Mesendoderm (in vitro differentiated cells): ENCODE measurements around the gene EPOP.
"Not testable (repeated sequence)": the region's sequence is repeated elsewhere in the genome, so short reads cannot be mapped to it uniquely, and the experiment has no call there.

ENCODE experiments used
- DNase-seq: peaks from one replicate; pipeline ENCODE4 v3.0.0; 2013
- H2AK5ac ChIP-seq: 2 replicates; pipeline ENCODE4 v1.6.1; 2013; ENCODE audit warnings: low read length, inconsistent platforms
- H2BK120ac ChIP-seq: 2 replicates; pipeline ENCODE4 v1.6.1; 2013; ENCODE audit warnings: low read depth, mild to moderate bottlenecking, low read length, moderate library complexity, mixed read lengths
- H2BK15ac ChIP-seq: replicated peaks from 2 replicates; pipeline ENCODE4 v1.6.1; 2013; ENCODE audit warnings: low read depth, mild to moderate bottlenecking, moderate library complexity
- H2BK5ac ChIP-seq: 2 replicates; pipeline ENCODE4 v1.6.1; 2013; ENCODE audit warnings: low read length, inconsistent platforms
- H3K18ac ChIP-seq: 2 replicates; pipeline ENCODE4 v1.6.1; 2013; ENCODE audit warnings: mild to moderate bottlenecking, low read length, mixed read lengths
- H3K23ac ChIP-seq: one replicate; pipeline ENCODE4 v1.6.1; 2013; ENCODE audit warnings: low read length
- H3K27ac ChIP-seq: 2 replicates; pipeline ENCODE4 v1.5.1; 2013; ENCODE audit warnings: low read depth, mild to moderate bottlenecking, inconsistent platforms, low read length, moderate library complexity
- H3K27me3 ChIP-seq: 2 replicates; pipeline ENCODE4 v1.6.1; 2013; ENCODE audit warnings: low read length, control low read depth, mild to moderate bottlenecking, inconsistent platforms; ENCODE audit not compliant: insufficient read depth, poor library complexity
- H3K36me3 ChIP-seq: 2 replicates; pipeline ENCODE4 v1.6.1; 2013; ENCODE audit warnings: low read length, inconsistent platforms; ENCODE audit not compliant: control insufficient read depth, insufficient read depth
- H3K4ac ChIP-seq: one replicate; pipeline ENCODE4 v1.6.1; 2013; ENCODE audit warnings: low read depth, mild to moderate bottlenecking, low read length, moderate library complexity
- H3K4me1 ChIP-seq: 2 replicates; pipeline ENCODE4 v1.6.1; 2013; ENCODE audit warnings: low read depth, low read length, inconsistent platforms; ENCODE audit not compliant: control insufficient read depth
- H3K4me2 ChIP-seq: 2 replicates; pipeline ENCODE4 v1.6.1; 2013; ENCODE audit warnings: low read length
- H3K4me3 ChIP-seq: 2 replicates; pipeline ENCODE4 v1.5.1; 2013; ENCODE audit warnings: mild to moderate bottlenecking, low read length
- H3K56ac ChIP-seq: one replicate; pipeline ENCODE4 v1.6.1; 2013; ENCODE audit warnings: low read length
- H3K79me1 ChIP-seq: 2 replicates; pipeline ENCODE4 v1.6.1; 2013; ENCODE audit warnings: low read length, inconsistent platforms
- H3K79me2 ChIP-seq: 2 replicates; pipeline ENCODE4 v1.6.1; 2013; ENCODE audit warnings: mild to moderate bottlenecking, low read length; ENCODE audit not compliant: control insufficient read depth, insufficient read depth
- H3K9ac ChIP-seq: 2 replicates; pipeline ENCODE4 v1.6.1; 2013; ENCODE audit warnings: low read length, inconsistent platforms
- H4K5ac ChIP-seq: one replicate; pipeline ENCODE4 v1.6.1; 2013; ENCODE audit warnings: low read length
- H4K8ac ChIP-seq: one replicate; pipeline ENCODE4 v1.6.1; 2013; ENCODE audit warnings: low read depth, mild to moderate bottlenecking, control low read depth, low read length, moderate library complexity
- WGBS: extraction: QIAGEN DNeasy Blood & Tissue Kit; methylation state at CpG from one replicate; pipeline ENCODE4 v1.1.7; 2013; ENCODE audit warnings: low lambda C conversion rate, missing lambda C conversion rate; ENCODE audit not compliant: insufficient coverage; ENCODE audit errors: extremely low coverage; 5-methylcytosine and 5-hydroxymethylcytosine counted together

The EPOP gene

GRCh38 chr17:38653230-38653629 lies 21.5 kb downstream of the EPOP start:
- no peak overlapping the region for H2BK15ac ChIP-seq
- no peak overlapping the region for H4K5ac ChIP-seq
- no peak overlapping the region for H2BK120ac ChIP-seq
- no peak overlapping the region for H3K23ac ChIP-seq
- H3K79me1 ChIP-seq: no peaks in the 10 kb centered on the region
- H4K8ac ChIP-seq: no peak overlapping the region
- H2AK5ac ChIP-seq: no peak overlapping the region
- H3K4me1 ChIP-seq: no peaks in the 10 kb centered on the region
- H3K27me3 ChIP-seq: no peaks in the 10 kb centered on the region
- no peak overlapping the region for H3K9ac ChIP-seq
- no peak overlapping the region for H3K18ac ChIP-seq
- H3K4ac ChIP-seq: no peak overlapping the region
- H3K36me3 ChIP-seq: no peaks in the 10 kb centered on the region
- no peak overlapping the region for H2BK5ac ChIP-seq
- H3K56ac ChIP-seq: no peak overlapping the region
- H3K79me2 ChIP-seq: no peaks in the 10 kb centered on the region
- no peak overlapping the region for H3K4me3 ChIP-seq
- no peak for DNase-seq
- no peak overlapping the region for H3K4me2 ChIP-seq
- no peak overlapping the region for H3K27ac ChIP-seq
- no CpG with 5 or more reads among the region's 1 CpG for WGBS

- not testable (repeated sequence) for H3K27ac ChIP-seq, H2BK120ac ChIP-seq, H3K79me1 ChIP-seq, H2AK5ac ChIP-seq, H3K4me2 ChIP-seq, H4K8ac ChIP-seq, H3K79me2 ChIP-seq, H3K4me1 ChIP-seq, H3K27me3 ChIP-seq, H4K5ac ChIP-seq, H2BK15ac ChIP-seq, DNase-seq, H2BK5ac ChIP-seq, H3K4me3 ChIP-seq, H3K4ac ChIP-seq, H3K36me3 ChIP-seq, H3K23ac ChIP-seq, H3K9ac ChIP-seq, H3K56ac ChIP-seq, H3K18ac ChIP-seq
- no CpG with 5 or more reads among the region's 11 CpGs for WGBS
Measured at GRCh38 chr17:38650653-38651173, 24.0 kb downstream of the EPOP start.

- H2BK15ac ChIP-seq: no peak overlapping the region
- H2BK120ac ChIP-seq: no peak overlapping the region
- WGBS: no CpG with 5 or more reads among the region's 4 CpGs
- H3K18ac ChIP-seq: no peak overlapping the region
- H4K8ac ChIP-seq: no peak overlapping the region
- no peak overlapping the region for H3K9ac ChIP-seq
- no peak for DNase-seq
- no peaks in the 10 kb centered on the region for H3K79me2 ChIP-seq
- H3K79me1 ChIP-seq: no peaks in the 10 kb centered on the region
- H3K4ac ChIP-seq: no peak overlapping the region
- H4K5ac ChIP-seq: no peak overlapping the region
- no peak overlapping the region for H3K4me3 ChIP-seq
- H3K4me2 ChIP-seq: no peak overlapping the region
- H3K23ac ChIP-seq: no peak overlapping the region
- no peaks in the 10 kb centered on the region for H3K4me1 ChIP-seq
- no peak overlapping the region for H2AK5ac ChIP-seq
- H3K36me3 ChIP-seq: no peaks in the 10 kb centered on the region
- no peak overlapping the region for H2BK5ac ChIP-seq
- H3K27ac ChIP-seq: no peak overlapping the region
- H3K56ac ChIP-seq: peak overlapping the region; percentile 34
- no peaks in the 10 kb centered on the region for H3K27me3 ChIP-seq
Measured at GRCh38 chr17:38637951-38638350, 36.8 kb downstream of the EPOP start.

GRCh38 chr17:38636054-38636453 lies 38.7 kb downstream of the EPOP start:
- no peak overlapping the region for H3K4me3 ChIP-seq
- no peak overlapping the region for H2AK5ac ChIP-seq
- H3K36me3 ChIP-seq: no peaks in the 10 kb centered on the region
- H3K56ac ChIP-seq: no peak overlapping the region
- no peak overlapping the region for H3K18ac ChIP-seq
- H3K4ac ChIP-seq: no peak overlapping the region
- no CpG with 5 or more reads among the region's 9 CpGs for WGBS
- H2BK120ac ChIP-seq: no peak overlapping the region
- no peaks in the 10 kb centered on the region for H3K27me3 ChIP-seq
- H4K5ac ChIP-seq: no peak overlapping the region
- H3K27ac ChIP-seq: no peak overlapping the region
- H3K79me1 ChIP-seq: no peaks in the 10 kb centered on the region
- no peak overlapping the region for H2BK5ac ChIP-seq
- H3K9ac ChIP-seq: no peak overlapping the region
- H3K4me1 ChIP-seq: no peaks in the 10 kb centered on the region
- H2BK15ac ChIP-seq: no peak overlapping the region
- H3K23ac ChIP-seq: no peak overlapping the region
- H4K8ac ChIP-seq: no peak overlapping the region
- no peak overlapping the region for H3K4me2 ChIP-seq
- DNase-seq: peak; percentile 89
- no peaks in the 10 kb centered on the region for H3K79me2 ChIP-seq

GRCh38 chr17:38632334-38632733 lies 42.4 kb downstream of the EPOP start:
- Histone ChIP-seq H3K4me1 (no peaks in the 10 kb centered on the region), H3K36me3 (no peaks in the 10 kb centered on the region), H2BK120ac (no peak overlapping the region), H3K27me3 (no peaks in the 10 kb centered on the region), H3K27ac (no peak overlapping the region), H3K4me2 (no peak overlapping the region), H3K79me2 (no peaks in the 10 kb centered on the region), H4K5ac (no peak overlapping the region), H3K9ac (no peak overlapping the region), H3K4ac (no peak overlapping the region), H2BK5ac (no peak overlapping the region), H2BK15ac (no peak overlapping the region), H3K4me3 (no peak overlapping the region), H4K8ac (no peak overlapping the region), H3K18ac (no peak overlapping the region), H2AK5ac (no peak overlapping the region), H3K79me1 (no peaks in the 10 kb centered on the region), H3K56ac (no peak overlapping the region), H3K23ac (no peak overlapping the region)
- WGBS: no CpG with 5 or more reads among the region's 6 CpGs
- no peak for DNase-seq

GRCh38 chr17:38628441-38628840 lies 46.3 kb downstream of the EPOP start:
- no CpG with 5 or more reads among the region's 3 CpGs for WGBS

More at GRCh38 chr17:38628441-38628840, 46.3 kb downstream of the EPOP start:
- no peak overlapping the region for H3K23ac ChIP-seq
- H2AK5ac ChIP-seq: no peak overlapping the region
- no peaks in the 10 kb centered on the region for H3K4me1 ChIP-seq
- H3K56ac ChIP-seq: no peak overlapping the region
- H4K5ac ChIP-seq: no peak overlapping the region
- no peak overlapping the region for H3K27ac ChIP-seq
- no peaks in the 10 kb centered on the region for H3K27me3 ChIP-seq
- no peak overlapping the region for H3K9ac ChIP-seq
- H3K18ac ChIP-seq: no peak overlapping the region
- no peak overlapping the region for H3K4me2 ChIP-seq
- H3K4ac ChIP-seq: no peak overlapping the region
- DNase-seq: peak; percentile 79
- H2BK15ac ChIP-seq: no peak overlapping the region
- no peak overlapping the region for H3K4me3 ChIP-seq
- H3K79me1 ChIP-seq: no peaks in the 10 kb centered on the region
- H3K36me3 ChIP-seq: no peaks in the 10 kb centered on the region
- H2BK120ac ChIP-seq: no peak overlapping the region
- no peaks in the 10 kb centered on the region for H3K79me2 ChIP-seq
- no peak overlapping the region for H4K8ac ChIP-seq
- no peak overlapping the region for H2BK5ac ChIP-seq
